Pons (tissue), 1 donor: Measurements from ENCODE around the gene ZFR2.
"Not testable (repeated sequence)": the region's sequence is repeated elsewhere in the genome, so short reads cannot be mapped to it uniquely, and the experiment has no call there.

Experiments
- DNase-seq: peaks from one replicate; pipeline ENCODE4 v3.0.0-alpha.2; 2016; ENCODE audit warnings: low spot score

ZFR2 gene

GRCh38 chr19:3868770-3869456, at the start of gene ZFR2:
ZFR2 (minus strand) TSS chr19:3869038; CDS start chr19:3869017, 21 bp downstream.
- no peak for DNase-seq

- no peak for DNase-seq
These were observed 47.2 kb upstream of the ZFR2 start for GRCh38 chr19:3916033-3916432.

- DNase-seq, result no peak
These were observed 45.4 kb upstream of the ZFR2 start for GRCh38 chr19:3914199-3914598.

- no peak for DNase-seq
These were observed 41.3 kb upstream of the ZFR2 start for GRCh38 chr19:3910105-3910504.

GRCh38 chr19:3908266-3909054, 39.6 kb upstream of the ZFR2 start:
- DNase-seq, result no peak

GRCh38 chr19:3907626-3908265, 38.9 kb upstream of the ZFR2 start:
- DNase-seq, result no peak

- no peak for DNase-seq
These were observed 35.4 kb upstream of the ZFR2 start for GRCh38 chr19:3904233-3904632.

- no peak for DNase-seq
These were observed 33.6 kb upstream of the ZFR2 start for GRCh38 chr19:3902317-3902973.

GRCh38 chr19:3899531-3900294, 30.9 kb upstream of the ZFR2 start:
- no peak for DNase-seq

- no peak for DNase-seq
These were observed 29.6 kb upstream of the ZFR2 start for GRCh38 chr19:3898426-3898825.

- no peak for DNase-seq
These were observed 29.1 kb upstream of the ZFR2 start for GRCh38 chr19:3897936-3898335.

GRCh38 chr19:3895788-3896187, 26.9 kb upstream of the ZFR2 start:
- DNase-seq, result no peak

GRCh38 chr19:3894959-3895358, 26.1 kb upstream of the ZFR2 start:
- DNase-seq, result not testable (repeated sequence)

- DNase-seq, result no peak
These were observed 24.8 kb upstream of the ZFR2 start for GRCh38 chr19:3893509-3894179.

- no peak for DNase-seq
These were observed 21.8 kb upstream of the ZFR2 start for GRCh38 chr19:3890591-3890990.

GRCh38 chr19:3882041-3882384, 13.2 kb upstream of the ZFR2 start:
- no peak for DNase-seq

GRCh38 chr19:3881272-3882040, 12.6 kb upstream of the ZFR2 start:
- DNase-seq, result no peak

- DNase-seq, result no peak
These were observed 11.8 kb upstream of the ZFR2 start, which contains the start of gene ATCAY for GRCh38 chr19:3880471-3881271. ATCAY (plus strand) TSS chr19:3880685; CDS start chr19:3885768, 5,083 bp downstream.

- no peak for DNase-seq
These were observed 10.8 kb upstream of the ZFR2 start for GRCh38 chr19:3879656-3880055.
